HG02973 (cell line): Measurements from ENCODE around the gene KCTD5.

Experiments used
- ATAC-seq: cut with Tn5 transposase; IDR thresholded peaks from one replicate; pipeline ENCODE4 v1.9.1; 2021; ENCODE audit warnings: moderate library complexity; ENCODE audit not compliant: unreplicated experiment

Gene KCTD5

DNA sequence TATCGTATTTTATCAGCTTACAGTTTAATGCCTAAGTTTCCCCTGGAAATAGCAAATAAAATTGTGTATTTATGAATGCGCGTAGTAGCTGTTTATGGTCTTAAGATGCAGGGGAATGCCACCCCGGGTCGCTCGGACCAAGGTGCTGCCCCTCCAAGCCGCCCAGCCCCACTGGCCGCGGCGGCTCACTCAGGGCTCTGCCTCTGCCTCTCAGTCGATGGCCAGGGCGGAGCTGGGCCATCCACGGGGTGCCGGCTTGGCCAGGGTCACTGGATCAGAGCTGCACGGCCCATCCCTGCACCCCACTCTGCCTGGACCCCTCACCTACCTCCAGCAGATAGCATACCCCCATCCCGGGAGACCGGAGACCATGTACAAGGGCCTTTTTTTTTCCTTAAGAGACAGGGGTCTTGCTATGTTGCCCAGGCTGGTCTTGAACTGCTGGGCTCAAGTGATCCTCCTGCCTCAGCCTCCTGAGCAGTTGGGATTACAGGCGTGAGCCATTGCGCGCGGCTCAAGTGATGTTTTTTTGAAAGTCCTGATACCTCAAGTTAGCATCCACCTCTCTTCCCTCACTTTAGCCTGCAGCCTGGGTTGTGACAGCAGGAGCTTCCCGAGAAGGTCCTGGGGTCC is 26.7 kb downstream of the KCTD5 start:
- ATAC-seq, result no peak

DNA sequence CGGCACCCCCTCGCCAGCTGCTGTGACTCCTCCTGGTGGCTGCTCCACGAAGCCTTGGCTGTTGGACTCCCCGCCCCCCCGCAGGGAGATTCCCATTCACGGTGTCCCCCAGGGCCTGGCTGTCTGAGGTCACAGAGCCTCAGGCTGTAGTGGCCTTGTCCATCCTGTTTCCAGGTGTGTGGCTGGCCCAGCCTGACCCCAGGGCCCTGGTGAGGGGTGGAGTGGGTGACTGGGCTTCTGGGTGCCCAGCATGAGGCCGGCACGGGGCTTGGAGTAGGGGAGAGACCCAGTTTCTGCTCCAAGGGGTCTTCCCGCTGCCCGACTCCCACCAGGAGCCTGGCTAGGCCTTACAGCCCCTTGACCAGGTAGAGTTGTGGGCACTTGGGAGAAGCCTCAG is 27.3 kb downstream of the KCTD5 start:
- no peak for ATAC-seq

DNA sequence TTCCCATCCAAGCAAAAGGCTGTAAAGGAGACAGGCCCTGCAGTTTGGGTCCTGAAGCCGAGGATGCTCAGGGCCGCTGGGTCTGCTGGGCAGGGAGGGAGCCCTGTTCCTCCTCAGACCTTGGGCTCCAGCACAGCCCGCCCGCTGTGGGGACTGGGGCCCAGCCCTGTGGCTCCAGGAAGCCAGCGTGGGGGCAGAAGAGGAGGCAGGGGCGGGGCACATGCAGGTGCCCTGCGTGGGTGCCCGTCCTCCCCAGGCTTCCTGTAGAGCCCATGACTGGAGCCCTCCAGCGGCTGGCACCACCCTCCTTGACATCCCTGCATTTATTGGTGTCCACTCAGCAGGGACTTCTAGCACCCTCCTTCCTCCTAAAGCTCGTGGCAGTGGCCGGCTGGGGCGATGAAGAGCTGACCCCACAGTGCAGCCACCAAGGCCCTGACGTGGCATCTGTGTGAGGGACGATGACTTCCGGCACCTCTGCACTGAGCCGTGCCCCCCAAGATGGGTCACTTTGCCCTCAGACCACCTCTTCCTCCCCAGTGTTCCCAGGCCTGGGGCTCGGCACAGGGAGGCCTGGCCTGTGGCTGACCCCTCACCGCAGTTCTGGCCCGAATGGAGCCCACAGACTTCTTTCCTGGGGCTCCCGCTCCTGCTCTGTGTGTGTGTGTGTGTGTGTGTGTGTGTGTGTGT is 27.8 kb downstream of the KCTD5 start:
- no peak for ATAC-seq

DNA sequence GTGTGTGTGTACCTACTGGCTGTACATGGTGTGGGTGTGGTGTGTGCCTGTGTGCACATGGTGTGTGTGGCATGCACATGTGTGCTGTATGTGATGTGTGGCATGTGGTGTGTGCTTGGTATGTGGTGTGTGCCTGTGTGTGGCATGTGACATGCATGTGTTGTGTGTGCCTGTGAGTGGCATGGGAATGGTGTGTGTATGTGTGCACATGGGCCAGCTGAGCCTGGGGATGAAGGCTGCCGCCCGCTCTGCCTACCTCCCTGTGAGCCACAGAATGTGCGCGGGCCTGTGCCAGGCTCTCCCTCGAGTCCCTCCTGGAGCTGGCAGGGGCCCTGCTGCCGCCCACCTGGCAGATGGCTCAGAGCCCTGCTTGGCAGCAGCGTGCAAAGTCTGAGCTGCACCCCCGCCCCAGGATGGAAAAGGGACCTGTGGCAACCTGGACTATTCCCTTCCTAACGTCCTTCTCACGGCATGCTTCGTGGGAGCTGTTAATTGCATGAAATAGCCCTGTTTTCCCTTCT is 28.4 kb downstream of the KCTD5 start:
- ATAC-seq, result no peak

DNA sequence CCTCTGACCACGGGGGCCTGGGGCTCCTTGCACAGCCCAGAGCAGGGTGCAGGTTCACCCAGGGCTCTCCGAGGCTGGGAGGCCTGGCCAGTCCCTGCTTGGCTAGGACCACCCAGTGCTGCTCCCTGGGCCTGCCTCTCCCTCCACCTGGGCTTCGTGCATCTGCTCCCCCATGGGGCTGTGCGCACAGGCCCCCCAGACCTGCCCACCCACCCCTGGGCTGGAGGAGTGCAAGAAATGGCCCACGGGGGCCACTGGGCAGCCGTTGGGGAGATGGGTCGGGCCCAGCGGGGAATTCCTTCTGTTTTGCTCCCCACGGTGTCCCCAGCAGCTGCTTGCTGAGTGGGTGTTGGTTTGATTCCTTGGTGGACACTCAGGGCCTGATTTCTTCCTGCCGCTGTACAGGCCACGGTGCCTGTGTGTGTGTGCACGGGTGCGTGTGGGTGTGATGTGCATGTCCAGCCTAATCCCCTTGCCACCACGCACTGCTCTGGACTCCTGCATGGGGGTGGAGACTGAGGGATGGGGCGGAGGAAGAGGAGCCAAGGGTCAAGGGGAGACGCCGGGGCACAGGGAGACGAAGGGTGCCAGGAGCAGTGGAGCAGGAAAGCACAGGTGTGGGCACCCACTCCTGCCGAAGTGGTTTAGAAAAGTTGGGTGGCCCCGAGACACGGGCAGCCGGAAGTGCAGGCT is 29.2 kb downstream of the KCTD5 start:
- no peak for ATAC-seq

DNA sequence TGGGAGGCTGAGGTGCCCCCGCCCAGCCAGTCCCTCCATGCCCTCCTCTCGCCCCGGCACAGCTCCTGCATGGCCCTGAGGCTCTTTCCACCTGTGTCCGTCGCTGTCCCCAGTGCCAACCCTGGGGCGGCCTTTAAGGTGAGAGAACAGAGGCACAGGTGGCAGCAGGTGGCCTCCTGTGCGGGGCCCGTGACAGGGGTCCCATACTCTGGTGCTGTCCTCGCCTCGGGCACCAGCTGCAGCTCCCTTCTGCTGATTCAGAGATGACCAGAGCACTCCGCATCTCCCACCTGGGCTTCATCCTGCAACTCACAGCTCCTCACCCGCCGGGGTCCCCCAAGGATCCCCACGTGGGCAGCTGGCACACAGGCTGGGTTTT is 29.7 kb downstream of the KCTD5 start:
- no peak for ATAC-seq

DNA sequence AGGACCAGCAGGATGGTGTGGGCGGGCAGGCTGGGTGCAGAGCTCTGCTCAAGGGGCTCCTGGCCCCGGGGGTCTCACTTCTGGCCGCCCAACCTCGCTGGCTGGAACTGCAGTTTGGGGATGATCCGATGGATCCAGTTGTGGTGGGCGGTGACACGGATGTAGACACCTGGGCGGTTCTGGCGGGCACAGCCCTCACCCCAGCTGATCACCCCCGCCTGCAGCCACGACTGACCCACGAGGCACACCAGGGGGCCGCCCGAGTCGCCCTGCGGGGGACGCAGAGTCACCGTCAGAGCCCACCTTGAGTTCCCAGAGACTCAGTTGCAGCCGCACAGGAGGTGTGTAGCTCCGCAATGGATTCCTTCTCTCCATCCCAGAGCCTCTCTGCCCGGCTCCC is 30.2 kb downstream of the KCTD5 start:
- no peak for ATAC-seq

DNA sequence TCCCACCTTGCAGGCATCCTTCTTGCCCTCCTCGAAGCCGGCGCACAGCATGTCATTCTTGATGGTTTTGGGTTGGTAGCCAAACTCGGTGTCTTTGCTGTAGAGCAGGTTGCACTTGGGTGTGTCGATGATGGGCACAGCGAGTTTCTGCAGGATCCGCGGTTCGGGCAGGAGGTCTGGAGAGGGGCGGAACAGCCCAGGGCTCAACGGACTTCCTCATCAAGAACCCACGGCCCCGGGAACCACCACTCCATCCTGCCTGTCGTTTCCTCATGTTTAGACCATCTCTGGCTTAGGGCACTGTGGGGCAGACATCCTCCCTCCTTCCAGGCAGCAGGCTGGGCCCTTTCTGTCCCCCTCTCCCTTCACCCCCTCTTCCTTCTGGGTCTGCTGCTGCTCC is 31.2 kb downstream of the KCTD5 start:
- ATAC-seq, result no peak

DNA sequence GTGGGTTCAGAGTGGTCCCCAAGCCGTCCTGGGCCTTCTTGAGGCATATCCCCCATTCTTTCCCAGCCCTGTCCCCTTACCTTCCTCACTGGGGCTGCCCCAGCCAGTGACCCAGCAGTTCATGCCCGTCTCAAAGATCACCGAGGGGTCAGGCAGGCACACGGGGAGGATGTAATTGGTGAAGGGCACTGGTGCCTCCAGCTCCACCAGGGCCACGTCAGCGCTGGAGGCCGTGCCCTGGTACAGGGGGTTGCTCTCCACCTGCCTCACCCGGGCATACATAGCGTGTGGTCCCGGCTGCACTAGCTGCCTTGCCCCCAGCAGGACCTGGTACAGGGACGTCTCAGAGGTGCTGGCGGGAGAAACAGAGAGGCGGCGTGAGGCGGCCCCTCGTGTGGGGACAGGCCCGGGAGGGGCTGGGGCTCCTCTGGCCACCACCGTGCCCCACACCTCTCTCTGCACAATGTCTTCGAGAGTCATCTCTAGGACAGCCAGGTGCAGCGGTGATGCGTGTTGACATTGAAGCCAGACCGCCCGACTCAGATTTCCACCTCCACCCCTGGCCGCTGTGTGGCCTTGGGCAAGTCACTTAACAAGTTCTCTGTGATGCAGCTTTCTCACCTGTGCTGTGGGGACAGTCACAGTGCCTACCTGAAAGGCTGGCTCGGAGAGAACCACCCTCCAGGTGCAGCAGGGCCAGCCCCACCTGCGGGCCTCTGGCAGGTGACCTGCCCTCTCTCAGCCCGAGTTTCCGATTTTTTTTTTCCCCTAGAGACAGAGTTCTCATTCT is 31.9 kb downstream of the KCTD5 start:
- ATAC-seq, result no peak

DNA sequence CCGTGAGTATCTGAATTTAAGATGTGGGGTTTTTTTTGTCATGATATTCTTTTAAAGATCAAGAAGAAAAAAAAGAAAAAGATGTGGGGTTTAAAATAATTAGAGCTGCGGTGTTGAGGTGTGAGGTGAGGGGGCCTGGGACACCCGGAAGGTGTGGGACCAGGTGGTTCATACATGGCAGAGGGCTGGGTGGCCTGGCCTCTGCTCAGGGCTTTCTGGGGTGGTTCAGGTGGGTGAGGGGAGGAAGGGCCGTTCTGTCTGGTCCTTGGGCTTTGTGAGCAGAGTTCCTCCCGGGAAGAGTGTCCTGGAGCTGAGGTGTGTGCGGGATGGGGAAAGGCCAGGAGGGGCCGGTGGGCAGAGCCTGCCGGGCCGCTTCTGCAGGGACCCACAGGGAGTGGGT is 32.7 kb downstream of the KCTD5 start:
- no peak for ATAC-seq

DNA sequence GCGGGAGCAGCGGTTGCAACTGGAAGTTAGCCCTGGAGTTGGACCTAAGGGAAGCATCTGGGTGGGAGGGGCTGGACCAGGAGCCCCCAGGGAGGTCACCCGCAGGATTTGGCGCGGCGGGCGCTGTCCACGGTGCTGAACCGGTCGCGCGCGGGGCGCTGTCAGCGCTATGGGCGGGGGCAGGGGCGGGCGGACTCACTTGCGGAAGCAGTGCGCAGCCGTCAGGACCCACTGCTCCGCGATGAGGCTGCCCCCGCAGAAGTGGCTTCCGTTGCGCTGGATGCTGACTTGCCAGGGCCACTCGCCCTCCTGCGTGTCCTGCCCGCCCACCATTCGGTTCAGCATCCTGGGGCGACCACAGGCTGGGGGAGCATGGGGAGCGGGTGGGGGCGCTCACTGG is 33.2 kb downstream of the KCTD5 start:
- ATAC-seq, result no peak

DNA sequence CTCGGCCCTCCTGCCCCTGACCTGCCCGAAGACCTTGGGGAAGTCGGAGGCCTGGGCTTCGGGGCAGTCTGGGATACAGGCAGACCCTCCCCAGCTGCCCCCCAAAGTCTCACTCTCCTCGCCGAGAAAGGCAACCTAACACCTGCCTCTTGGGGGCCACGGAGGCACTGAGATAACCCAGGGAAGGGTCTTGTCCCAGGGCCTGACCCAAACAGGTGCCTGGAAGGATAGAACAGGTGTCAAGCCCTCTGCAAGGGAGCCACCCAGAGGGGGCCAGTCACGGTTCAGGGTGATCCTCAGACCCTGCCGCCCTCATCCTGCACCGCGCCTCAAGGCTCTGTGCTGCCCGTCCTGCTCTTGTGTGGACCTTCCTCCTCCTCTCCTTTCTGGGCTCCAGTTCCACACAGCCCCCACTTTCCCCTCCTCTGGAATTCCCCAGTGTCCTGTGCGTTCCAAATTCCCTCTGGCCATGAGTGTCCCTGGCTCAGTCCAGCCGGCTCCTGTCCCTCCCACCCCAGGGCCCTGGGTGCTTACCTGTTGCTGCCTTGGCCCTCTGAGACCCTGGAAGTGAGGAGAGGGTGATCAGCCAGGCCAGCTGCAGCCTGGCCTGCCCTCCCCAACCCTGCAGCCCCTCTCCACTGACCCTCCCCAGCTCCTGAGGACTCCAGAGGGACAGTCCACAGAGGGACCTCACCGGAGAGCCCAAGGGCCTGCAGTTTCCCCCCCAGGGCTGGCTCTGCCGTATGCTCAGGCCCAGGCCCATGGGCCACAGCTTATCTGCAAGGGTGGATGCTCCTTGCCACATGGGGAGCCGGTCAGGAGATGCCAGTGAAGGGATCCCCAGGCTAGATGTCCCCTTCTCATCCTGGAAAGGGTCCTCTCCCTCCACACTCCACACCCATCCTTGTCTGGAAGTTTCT is 33.9 kb downstream of the KCTD5 start:
- no peak for ATAC-seq

DNA sequence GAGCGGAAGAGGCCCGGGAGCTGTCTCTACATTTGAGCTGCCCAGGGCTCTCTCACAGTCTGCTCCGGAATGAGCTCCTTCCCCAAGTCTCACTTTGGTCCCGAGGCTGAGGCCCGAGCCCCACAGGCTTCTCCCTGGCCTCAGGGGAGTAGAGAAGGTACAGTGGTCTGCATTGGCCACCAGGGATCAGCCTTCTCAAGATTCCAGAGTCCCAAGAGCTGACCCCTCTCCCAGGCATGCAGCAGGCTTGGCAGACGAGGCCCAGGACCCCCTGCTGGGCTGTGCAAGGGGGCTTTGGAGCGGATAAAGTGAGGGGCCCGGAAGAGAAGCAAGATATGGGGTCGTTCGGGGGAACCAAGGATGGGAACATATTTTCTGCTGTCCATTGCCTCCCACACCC is 34.6 kb downstream of the KCTD5 start:
- ATAC-seq, result no peak

DNA sequence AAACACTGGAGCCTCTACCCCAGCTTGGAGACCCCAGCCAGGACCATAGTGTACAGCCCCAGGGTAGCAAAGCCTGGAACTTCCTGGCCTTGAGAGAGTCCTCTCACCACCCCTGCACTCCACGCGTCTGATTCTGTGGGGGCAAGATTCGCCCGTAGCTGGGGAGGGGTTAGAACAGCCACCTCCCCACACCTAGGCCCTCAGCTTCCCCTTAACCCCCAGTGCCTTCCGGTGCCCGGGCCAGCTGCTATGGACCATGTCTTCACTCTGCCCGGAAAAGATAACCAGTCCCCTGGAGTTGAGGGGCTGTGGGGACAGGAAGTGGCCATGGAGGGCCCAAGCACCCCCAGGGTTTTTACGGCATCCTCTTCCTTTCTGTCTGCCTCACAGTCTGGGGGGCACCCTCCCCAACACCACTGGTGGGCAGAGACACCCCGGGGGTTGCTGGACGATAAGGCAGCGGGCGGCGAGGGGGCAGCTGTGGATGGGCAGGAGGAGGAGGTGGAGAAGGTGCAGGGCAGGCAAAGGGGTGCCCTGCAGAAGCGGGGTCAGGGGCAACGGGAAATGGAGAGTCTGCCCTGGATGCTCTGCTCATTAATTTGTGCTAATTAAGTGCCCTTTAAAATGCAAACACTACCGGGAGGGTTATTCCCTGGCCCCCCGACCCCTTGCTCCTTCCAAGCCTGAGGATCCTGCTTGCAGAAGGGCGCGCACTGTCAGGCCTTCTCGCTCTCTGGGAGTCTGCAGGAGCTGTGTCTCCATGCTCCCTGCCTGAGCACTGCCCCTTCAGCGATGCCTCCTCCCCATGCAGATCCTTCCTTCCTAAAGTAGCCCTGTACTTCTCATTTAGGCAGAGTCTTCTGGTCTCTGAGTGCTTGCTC is 35.3 kb downstream of the KCTD5 start:
- no peak for ATAC-seq

DNA sequence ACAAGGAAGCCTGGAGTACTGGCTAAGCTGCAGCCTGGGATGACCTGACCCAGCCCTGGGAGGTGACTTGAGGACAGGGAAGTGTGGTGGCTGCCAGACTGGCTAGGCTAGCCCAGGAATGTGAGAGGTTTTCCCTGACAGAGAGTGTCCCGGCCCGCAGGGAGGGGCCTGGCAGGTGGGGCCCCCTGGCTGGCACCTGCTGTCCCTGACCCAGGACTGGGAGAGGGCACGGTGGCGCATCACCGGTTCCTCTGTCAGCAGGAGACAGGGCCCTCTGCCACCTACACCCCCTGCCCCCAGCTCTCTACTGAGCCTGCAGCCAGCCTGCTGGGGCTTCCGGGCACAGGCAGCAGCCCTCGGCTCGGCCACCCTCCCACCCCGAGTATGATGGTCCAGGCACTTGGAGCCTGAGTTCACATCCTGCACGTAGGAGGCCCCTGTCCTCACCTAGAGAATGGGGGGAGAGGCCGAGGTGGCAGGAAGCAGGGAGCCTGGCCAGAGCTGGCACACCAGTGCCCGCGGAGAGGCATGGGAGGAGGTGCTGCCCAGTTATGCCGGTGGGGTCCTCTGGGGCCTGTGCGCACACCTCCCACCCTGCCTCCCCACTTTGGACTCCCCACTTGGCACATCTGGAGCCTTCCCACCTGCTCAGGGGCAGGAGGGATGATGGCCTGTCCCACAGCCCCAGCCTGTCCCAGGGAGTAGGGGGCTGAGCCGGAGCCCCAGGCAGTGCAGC is 37.2 kb downstream of the KCTD5 start:
- ATAC-seq, result no peak

DNA sequence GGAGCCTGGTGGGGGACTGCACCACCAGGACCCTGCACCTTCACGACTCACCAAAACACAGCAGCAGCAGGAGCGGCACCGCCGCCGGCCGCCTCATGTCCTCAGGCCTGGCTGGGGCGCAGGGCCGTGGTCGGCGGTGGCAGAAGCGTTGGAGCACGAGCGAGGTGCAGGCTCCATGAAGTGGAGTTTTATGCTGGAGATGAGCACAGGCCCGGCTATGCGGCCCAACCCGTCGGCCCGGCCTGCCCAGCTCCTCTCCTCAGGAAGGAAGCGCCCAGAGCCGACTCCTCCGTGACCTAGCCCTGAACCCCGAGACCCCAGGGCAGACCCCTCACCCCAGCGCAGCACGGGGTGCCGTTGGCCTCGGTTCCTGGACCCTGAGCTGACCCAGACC is 37.7 kb downstream of the KCTD5 start, which contains the start of gene PRSS27:
Gene PRSS27 (minus strand): TSS at position 161 of the 394 bp plus-strand sequence. CDS start 64 bp downstream, at position 97.
- ATAC-seq, result no peak

DNA sequence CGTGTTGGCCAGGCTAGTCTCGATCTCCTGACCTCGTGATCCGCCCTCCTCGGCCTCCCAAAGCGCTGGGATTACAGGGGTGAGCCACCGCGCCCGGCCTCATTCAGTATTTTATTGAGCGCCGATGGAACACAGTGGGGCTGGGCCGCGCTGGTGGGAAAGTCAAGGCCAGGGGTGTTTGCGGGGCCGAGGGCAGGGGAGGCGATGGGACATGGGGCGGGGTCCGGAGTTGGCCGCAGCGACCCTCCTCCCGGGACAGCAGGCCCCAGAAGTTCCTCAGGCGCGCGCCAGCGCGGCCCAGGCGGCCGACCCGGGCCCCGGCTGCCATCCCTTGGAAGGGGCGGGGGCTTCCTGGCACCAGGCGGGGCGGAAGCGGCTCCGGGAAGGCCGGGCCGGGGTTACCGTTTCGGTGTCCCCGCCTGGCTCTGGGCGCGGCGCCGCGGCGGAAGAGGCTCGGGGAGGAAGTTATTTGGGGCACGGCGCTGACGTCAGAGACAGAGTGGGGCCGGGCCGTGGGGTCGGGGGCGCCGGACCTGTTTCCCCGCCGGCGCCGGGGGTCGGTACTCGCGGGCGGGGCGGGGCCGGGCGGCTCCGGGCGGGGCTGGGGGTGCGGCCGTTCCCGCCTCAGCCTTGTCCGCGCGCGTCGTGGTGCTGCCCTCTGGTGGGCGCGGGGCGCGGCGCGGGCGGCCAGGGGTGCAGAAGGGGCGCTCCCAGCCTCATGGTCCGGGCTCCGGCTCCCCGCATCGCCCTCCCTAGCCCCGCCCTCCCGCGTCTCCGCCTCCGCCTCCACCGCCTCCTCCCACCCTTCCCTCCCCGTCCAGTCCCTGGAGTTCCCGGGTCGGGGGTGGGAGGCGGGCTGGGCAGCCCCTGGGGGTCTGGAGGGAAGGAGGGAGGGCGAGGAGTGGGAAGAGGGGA is 38.7 kb downstream of the KCTD5 start:
- peak; percentile 72 for ATAC-seq
